Measurements from ENCODE around the gene ADRA2B.

The ADRA2B gene

DNA sequence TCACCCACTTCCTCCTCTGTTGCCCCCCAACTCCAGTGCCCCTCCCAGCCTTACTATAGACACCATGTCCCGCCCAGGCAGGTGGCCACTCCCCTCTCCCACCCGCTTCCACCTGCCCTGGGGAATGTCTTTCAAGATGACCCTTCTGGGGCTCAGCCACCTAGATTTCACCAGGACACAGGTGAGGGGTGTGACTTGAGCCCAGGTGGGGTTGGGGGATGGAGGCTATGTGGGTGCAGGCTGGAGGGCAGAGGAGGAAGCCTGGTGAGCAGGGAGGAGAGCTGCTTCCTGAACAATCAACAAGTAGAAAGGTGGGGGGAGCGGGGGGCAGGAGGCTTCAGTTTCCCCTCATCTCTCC, 8.7 kb downstream of the ADRA2B start:
- no peak for TF ChIP-seq POLR2AphosphoS5 (IDR thresholded peaks at IDR 0.05; ENCODE audit: low read depth)
- H3K27ac ChIP-seq (replicated peaks), result no peak overlapping the region
- H3K4me3 ChIP-seq (replicated peaks; ENCODE audit: insufficient read depth, low read length), result no peak overlapping the region
- no peaks in the 10 kb centered on the region for H3K27me3 ChIP-seq (ENCODE audit: insufficient read depth, poor library complexity, severe bottlenecking)
- DNase-seq (ENCODE audit: low read depth in 1 of 2, low spot score in 1 of 2), result no peak

DNA sequence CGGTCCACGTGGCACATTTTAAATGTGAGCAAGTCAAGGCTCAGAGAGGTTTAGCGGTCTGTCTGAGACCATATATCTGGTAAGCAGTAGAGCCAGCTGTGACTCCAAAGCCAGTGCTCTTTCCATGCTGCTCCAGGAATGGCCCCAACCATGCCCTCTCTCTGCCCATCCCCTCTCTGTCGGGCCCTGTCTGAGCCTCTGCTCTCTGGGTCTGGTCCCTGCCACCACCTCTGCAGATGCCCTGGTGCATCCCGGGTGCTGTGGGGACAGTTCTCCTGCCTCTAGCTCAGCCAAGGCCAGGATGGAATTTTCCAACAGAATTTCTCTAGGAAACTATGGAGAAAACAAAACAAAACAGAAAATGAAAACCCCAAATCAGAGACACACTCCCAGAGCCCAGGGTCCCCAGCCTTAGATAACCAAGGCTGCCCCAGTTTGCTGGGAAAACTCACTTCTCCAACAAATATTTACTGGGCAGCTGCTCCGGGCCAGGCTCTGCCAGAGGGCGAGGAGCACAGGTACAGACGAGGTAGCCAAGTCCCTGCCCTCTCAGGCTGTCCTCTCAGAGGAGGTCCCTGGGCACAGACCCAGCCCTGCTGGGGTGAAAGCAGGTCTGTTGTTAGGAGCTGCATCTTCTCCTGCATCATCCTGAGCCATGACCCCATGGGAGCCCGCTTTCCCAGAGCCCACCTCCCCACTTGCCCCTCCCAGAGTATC, 9.2 kb downstream of the ADRA2B start:
- H3K4me3 ChIP-seq (replicated peaks; ENCODE audit: insufficient read depth, low read length), result no peak overlapping the region
- H3K27me3 ChIP-seq (ENCODE audit: insufficient read depth, poor library complexity, severe bottlenecking), result no peaks in the 10 kb centered on the region
- H3K27ac ChIP-seq (replicated peaks), result no peak overlapping the region
- DNase-seq (ENCODE audit: low read depth in 1 of 2, low spot score in 1 of 2), result no peak
- TF ChIP-seq SPI1 (IDR thresholded peaks at IDR 0.05; ENCODE audit: borderline replicate concordance, low read depth) (no peak), POLR2AphosphoS5 (IDR thresholded peaks at IDR 0.05; ENCODE audit: low read depth) (no peak), GABPA (IDR thresholded peaks at IDR 0.05; ENCODE audit: low read depth) (no peak)
- TF ChIP-seq, protein P1, sequence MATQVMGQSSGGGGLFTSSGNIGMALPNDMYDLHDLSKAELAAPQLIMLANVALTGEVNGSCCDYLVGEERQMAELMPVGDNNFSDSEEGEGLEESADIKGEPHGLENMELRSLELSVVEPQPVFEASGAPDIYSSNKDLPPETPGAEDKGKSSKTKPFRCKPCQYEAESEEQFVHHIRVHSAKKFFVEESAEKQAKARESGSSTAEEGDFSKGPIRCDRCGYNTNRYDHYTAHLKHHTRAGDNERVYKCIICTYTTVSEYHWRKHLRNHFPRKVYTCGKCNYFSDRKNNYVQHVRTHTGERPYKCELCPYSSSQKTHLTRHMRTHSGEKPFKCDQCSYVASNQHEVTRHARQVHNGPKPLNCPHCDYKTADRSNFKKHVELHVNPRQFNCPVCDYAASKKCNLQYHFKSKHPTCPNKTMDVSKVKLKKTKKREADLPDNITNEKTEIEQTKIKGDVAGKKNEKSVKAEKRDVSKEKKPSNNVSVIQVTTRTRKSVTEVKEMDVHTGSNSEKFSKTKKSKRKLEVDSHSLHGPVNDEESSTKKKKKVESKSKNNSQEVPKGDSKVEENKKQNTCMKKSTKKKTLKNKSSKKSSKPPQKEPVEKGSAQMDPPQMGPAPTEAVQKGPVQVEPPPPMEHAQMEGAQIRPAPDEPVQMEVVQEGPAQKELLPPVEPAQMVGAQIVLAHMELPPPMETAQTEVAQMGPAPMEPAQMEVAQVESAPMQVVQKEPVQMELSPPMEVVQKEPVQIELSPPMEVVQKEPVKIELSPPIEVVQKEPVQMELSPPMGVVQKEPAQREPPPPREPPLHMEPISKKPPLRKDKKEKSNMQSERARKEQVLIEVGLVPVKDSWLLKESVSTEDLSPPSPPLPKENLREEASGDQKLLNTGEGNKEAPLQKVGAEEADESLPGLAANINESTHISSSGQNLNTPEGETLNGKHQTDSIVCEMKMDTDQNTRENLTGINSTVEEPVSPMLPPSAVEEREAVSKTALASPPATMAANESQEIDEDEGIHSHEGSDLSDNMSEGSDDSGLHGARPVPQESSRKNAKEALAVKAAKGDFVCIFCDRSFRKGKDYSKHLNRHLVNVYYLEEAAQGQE (IDR thresholded peaks at IDR 0.05; ENCODE audit: insufficient replicate concordance, low read depth), result no peak
- TF ChIP-seq, protein P2, sequence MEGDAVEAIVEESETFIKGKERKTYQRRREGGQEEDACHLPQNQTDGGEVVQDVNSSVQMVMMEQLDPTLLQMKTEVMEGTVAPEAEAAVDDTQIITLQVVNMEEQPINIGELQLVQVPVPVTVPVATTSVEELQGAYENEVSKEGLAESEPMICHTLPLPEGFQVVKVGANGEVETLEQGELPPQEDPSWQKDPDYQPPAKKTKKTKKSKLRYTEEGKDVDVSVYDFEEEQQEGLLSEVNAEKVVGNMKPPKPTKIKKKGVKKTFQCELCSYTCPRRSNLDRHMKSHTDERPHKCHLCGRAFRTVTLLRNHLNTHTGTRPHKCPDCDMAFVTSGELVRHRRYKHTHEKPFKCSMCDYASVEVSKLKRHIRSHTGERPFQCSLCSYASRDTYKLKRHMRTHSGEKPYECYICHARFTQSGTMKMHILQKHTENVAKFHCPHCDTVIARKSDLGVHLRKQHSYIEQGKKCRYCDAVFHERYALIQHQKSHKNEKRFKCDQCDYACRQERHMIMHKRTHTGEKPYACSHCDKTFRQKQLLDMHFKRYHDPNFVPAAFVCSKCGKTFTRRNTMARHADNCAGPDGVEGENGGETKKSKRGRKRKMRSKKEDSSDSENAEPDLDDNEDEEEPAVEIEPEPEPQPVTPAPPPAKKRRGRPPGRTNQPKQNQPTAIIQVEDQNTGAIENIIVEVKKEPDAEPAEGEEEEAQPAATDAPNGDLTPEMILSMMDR (IDR thresholded peaks at IDR 0.05; ENCODE audit: insufficient read depth, low read length), result no peak

DNA sequence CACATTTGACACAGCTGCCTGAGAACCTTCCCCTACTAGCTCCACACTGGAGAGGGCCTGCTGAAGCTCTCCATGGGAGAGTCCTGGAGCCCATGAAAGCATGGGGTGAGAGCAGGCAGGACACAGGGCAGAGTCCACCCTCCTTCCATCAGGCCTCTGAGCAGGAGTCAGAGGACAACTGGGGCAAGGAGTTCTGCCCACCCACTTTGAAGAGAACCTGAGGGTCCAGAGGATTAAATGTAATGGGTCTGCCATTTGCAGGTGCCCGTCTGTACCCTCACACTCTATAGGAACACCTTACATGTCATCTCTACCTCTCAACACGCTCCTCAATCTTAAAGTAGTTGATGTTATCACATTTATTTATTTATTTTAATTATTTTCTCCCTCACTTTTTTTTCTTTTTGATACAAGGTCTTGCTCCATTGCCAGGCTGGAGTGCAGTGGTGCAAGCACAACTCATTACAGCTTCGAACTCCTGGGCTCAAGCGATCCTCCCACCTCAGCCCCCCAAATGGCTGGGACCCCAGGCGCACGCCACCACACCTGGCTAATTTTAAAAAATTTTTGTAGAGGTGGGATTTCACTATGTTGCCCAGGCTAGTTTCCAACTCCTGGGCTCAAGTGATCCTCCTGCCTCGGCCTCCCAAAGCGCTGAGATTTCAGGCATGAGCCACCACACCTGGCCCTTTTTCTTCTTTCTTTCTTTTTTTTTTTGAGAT, 10.2 kb downstream of the ADRA2B start:
- no peaks in the 10 kb centered on the region for H3K27me3 ChIP-seq (ENCODE audit: insufficient read depth, poor library complexity, severe bottlenecking)

DNA sequence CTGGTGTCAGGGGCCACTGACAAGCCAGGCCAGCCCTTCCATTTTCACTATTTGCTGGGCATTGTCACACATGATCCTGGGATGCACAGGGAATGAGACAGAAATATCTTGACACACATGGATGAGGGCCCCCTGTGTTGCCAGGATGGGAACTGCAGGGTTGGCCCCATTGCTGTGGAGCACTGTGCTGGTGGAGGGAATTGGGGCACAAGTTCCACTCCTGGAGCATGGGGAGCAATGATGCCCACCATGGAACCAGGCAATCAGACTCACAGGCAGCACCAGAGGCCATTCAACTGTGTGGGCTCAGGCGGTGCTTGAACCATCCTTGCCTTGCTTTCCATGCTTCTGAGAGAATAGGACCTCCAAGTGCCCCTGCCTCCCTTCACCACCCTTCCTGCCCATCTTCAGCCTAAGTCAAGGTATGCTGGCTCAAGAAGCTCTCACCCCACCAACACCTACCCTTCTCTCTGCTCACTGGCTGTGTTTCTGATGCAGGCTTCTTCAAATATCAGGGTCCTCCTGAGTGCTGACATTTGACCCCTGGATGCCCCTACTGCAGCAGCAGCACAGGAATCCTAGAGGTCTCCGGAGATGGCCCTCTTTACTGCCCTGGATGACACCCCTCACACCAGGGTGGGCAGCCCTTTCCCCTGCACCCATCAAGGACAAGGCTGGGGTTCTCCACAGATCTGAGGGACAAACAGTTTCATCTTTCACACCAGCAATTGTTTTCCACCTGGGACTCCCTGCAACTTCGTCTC, 11.0 kb downstream of the ADRA2B start:
- TF ChIP-seq, protein P2 (IDR thresholded peaks at IDR 0.05; ENCODE audit: insufficient read depth, low read length), result no peak
- no peak for TF ChIP-seq POLR2AphosphoS5 (IDR thresholded peaks at IDR 0.05; ENCODE audit: low read depth)
- TF ChIP-seq, protein P1 (IDR thresholded peaks at IDR 0.05; ENCODE audit: insufficient replicate concordance, low read depth), result no peak
- TF ChIP-seq GABPA (IDR thresholded peaks at IDR 0.05; ENCODE audit: low read depth), result no peak
- no peak for TF ChIP-seq SPI1 (IDR thresholded peaks at IDR 0.05; ENCODE audit: borderline replicate concordance, low read depth)
- no peaks in the 10 kb centered on the region for H3K27me3 ChIP-seq (ENCODE audit: insufficient read depth, poor library complexity, severe bottlenecking)
- DNase-seq (ENCODE audit: low read depth in 1 of 2, low spot score in 1 of 2), result no peak
- H3K27ac ChIP-seq (replicated peaks), result no peak overlapping the region
- no peak overlapping the region for H3K4me3 ChIP-seq (replicated peaks; ENCODE audit: insufficient read depth, low read length)

More for the DNA sequence above, 10.2 kb downstream of the ADRA2B start:
- no peak overlapping the region for H3K4me3 ChIP-seq (replicated peaks; ENCODE audit: insufficient read depth, low read length)
- TF ChIP-seq, protein P1 (IDR thresholded peaks at IDR 0.05; ENCODE audit: insufficient replicate concordance, low read depth), result no peak
- no peak for TF ChIP-seq POLR2AphosphoS5 (IDR thresholded peaks at IDR 0.05; ENCODE audit: low read depth)
- no peak for TF ChIP-seq GABPA (IDR thresholded peaks at IDR 0.05; ENCODE audit: low read depth)
- no peak for TF ChIP-seq SPI1 (IDR thresholded peaks at IDR 0.05; ENCODE audit: borderline replicate concordance, low read depth)
- no peak for DNase-seq (ENCODE audit: low read depth in 1 of 2, low spot score in 1 of 2)
- H3K27ac ChIP-seq (replicated peaks), result no peak overlapping the region

All from HL-60 (cell line).